ENCODE measurements around the gene UBAP2L. TPM values are rescaled to one million over a fixed set of nuclear protein-coding genes. Genes with fewer than 3 reads are reported as not detected.

UBAP2L gene
- total and polyA plus RNA-seq, 9 of the 15 experiments (the other 6 are each of a cell fraction or from before 2014, with no cell fraction given) = 75.0 to 245 (median 119) TPM

DNA sequence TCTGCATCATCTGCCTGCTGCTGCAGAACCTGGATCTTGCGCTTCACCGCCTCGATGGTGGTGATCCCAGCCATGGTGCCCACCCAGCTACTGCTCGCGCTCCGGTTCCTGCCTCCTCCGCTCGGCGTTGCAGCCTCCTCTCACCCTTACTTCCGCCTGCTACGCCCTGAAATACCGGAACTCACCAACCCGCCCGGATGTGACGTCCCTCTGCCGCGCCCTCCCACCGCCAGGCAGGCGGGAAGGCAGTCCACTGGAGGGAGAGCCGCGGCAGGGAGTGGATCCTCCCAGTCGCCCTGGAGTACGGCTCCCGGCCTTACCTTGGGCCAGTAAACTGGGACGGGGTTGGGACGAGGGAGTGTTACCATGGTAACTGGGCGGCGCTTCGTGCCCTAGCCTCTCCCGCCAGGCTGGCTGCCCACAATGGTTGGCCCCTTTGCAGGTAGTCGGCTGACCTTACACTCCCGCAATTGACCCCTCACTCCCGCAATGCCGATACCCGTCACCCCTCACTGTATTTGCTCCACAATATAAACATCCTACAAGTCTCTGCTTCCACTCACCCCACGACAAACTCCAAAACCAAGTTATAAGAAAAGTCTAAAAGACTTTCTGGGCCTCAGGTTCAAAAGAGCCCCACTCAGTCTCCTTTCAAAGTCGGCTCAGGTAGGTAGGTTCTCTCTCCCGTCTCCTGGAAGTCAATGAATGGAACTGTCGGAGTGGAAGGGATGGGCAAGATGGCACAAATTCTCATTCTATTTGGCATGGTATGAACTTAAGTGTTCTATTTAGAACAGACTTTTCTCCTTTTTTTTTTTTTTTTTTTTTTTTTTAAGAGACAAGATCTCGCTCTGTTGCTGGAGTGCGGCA, 37.5 kb upstream of the UBAP2L start (continued):
- TF ChIP-seq CCNT2 (IDR thresholded peaks at IDR 0.05; ENCODE audit: borderline replicate concordance, extremely low read depth, insufficient read length, low read depth, low read length) (peak; percentile 61), MEF2A (IDR thresholded peaks at IDR 0.05; ENCODE audit: control insufficient read depth, low read depth, low read length) (no peak), GATAD2A (IDR thresholded peaks at IDR 0.05) (0 out of 2 replicates have a peak, but pooled peaks have one; percentile 36), L3MBTL2 (IDR thresholded peaks at IDR 0.05) (peak; percentile 88), PHF20 (IDR thresholded peaks at IDR 0.05; ENCODE audit: partially characterized antibody) (peak; percentile 90), HNRNPLL (IDR thresholded peaks at IDR 0.05; ENCODE audit: low read depth, low read length, poor library complexity, severe bottlenecking) (peak; percentile 51), MAZ (CRISPR knock-in tag; conservative IDR thresholded peaks at IDR 0.05 in 1 of 2, IDR thresholded peaks at IDR 0.05 in 1 of 2) (peak; percentile 76 to 77; a peak in 3 of 4 replicates), MYC (IDR thresholded peaks at IDR 0.05; ENCODE audit: low read depth, low read length) (peak; percentile 68; the same call in 1 of the 2 replicates), MYC (CRISPR knock-in tag; IDR thresholded peaks at IDR 0.05; ENCODE audit: borderline replicate concordance, low read depth) (no peak), ZFPM2 (CRISPR knock-in tag; IDR thresholded peaks at IDR 0.05) (no peak), ELF4 (CRISPR knock-in tag; IDR thresholded peaks at IDR 0.05) (peak; percentile 77; the same call in 1 of the 2 replicates), SPI1 (IDR thresholded peaks at IDR 0.05; ENCODE audit: borderline replicate concordance, low read depth, low read length) (peak; percentile 56; the same call in 1 of the 2 replicates), GTF2E2 (tag; IDR thresholded peaks at IDR 0.05) (peak; percentile 59; the same call in 1 of the 2 replicates), MCM5 (IDR thresholded peaks at IDR 0.05; ENCODE audit: low read depth) (no peak), FOSL1 (tag; conservative IDR thresholded peaks at IDR 0.05) (no peak; the same call in 1 of the 2 replicates), ZNF444 (CRISPR knock-in tag; IDR thresholded peaks at IDR 0.05) (no peak), MTA3 (IDR thresholded peaks at IDR 0.05; ENCODE audit: borderline replicate concordance) (peak; percentile 94), ZNF586 (CRISPR knock-in tag; conservative IDR thresholded peaks at IDR 0.05) (no peak), TRIM28 (IDR thresholded peaks at IDR 0.05) (no peak), KLF1 (tag; IDR thresholded peaks at IDR 0.05) (peak; percentile 91)
- TF ChIP-seq, protein P1, sequence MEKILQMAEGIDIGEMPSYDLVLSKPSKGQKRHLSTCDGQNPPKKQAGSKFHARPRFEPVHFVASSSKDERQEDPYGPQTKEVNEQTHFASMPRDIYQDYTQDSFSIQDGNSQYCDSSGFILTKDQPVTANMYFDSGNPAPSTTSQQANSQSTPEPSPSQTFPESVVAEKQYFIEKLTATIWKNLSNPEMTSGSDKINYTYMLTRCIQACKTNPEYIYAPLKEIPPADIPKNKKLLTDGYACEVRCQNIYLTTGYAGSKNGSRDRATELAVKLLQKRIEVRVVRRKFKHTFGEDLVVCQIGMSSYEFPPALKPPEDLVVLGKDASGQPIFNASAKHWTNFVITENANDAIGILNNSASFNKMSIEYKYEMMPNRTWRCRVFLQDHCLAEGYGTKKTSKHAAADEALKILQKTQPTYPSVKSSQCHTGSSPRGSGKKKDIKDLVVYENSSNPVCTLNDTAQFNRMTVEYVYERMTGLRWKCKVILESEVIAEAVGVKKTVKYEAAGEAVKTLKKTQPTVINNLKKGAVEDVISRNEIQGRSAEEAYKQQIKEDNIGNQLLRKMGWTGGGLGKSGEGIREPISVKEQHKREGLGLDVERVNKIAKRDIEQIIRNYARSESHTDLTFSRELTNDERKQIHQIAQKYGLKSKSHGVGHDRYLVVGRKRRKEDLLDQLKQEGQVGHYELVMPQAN (IDR thresholded peaks at IDR 0.05; ENCODE audit: borderline replicate concordance) = peak; percentile 96
- TF ChIP-seq, protein P2, sequence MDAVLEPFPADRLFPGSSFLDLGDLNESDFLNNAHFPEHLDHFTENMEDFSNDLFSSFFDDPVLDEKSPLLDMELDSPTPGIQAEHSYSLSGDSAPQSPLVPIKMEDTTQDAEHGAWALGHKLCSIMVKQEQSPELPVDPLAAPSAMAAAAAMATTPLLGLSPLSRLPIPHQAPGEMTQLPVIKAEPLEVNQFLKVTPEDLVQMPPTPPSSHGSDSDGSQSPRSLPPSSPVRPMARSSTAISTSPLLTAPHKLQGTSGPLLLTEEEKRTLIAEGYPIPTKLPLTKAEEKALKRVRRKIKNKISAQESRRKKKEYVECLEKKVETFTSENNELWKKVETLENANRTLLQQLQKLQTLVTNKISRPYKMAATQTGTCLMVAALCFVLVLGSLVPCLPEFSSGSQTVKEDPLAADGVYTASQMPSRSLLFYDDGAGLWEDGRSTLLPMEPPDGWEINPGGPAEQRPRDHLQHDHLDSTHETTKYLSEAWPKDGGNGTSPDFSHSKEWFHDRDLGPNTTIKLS (IDR thresholded peaks at IDR 0.05; ENCODE audit: borderline replicate concordance, low read depth) = peak; percentile 82
- TF ChIP-seq, protein P3, sequence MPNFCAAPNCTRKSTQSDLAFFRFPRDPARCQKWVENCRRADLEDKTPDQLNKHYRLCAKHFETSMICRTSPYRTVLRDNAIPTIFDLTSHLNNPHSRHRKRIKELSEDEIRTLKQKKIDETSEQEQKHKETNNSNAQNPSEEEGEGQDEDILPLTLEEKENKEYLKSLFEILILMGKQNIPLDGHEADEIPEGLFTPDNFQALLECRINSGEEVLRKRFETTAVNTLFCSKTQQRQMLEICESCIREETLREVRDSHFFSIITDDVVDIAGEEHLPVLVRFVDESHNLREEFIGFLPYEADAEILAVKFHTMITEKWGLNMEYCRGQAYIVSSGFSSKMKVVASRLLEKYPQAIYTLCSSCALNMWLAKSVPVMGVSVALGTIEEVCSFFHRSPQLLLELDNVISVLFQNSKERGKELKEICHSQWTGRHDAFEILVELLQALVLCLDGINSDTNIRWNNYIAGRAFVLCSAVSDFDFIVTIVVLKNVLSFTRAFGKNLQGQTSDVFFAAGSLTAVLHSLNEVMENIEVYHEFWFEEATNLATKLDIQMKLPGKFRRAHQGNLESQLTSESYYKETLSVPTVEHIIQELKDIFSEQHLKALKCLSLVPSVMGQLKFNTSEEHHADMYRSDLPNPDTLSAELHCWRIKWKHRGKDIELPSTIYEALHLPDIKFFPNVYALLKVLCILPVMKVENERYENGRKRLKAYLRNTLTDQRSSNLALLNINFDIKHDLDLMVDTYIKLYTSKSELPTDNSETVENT (CRISPR knock-in tag; IDR thresholded peaks at IDR 0.05) = peak; percentile 84
